GM18498 (cell line): Measurements from ENCODE around the gene CNTN5.

Experiments
- ATAC-seq: cut with Tn5 transposase; IDR thresholded peaks from one replicate; pipeline ENCODE4 v1.9.1; 2021; ENCODE audit warnings: mild to moderate bottlenecking, moderate library complexity; ENCODE audit not compliant: unreplicated experiment

CNTN5 gene

DNA sequence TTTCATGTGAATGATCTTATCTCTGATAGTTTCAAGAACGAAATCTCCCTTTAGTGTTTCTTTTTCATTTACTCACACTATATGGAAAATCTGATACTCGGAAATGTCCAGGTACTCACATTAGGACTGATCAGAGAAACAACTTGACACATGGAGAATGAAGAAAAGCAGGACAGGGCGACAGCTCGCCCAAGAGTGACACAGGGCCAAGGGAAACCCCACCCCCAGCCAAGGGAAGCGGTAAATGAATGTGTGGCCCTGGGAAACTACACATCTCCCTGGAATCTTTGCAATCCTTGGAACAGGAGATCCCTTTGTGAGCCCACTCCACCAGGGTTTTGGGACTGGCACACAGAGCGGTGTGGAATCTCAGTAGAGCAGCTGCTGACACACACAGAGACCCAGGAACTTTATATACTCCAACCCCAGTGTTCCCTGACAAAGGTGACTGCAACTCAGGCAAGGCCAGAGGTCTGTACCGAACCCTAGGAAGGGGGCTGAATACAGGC, 1362.7 kb downstream of the CNTN5 start:
- no peak for ATAC-seq

DNA sequence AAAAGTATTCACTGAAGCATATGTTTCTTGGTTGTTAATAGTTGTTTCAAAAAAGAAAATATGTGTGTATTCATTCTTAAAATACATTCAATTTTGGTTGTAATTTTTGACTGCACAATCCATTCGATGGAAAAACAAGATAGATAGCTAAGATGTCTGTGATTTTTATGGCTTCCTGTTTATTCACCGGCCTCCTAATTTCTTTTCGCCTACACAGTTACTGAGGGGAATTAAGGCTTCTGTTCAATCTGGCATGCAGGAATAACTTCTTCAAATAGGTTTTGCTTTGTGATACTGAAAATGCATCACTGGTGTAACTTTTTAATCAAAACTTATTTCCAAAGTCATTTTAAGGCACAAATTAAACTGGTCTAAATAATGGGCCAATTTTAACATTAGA, 1375.5 kb downstream of the CNTN5 start:
- no peak for ATAC-seq

DNA sequence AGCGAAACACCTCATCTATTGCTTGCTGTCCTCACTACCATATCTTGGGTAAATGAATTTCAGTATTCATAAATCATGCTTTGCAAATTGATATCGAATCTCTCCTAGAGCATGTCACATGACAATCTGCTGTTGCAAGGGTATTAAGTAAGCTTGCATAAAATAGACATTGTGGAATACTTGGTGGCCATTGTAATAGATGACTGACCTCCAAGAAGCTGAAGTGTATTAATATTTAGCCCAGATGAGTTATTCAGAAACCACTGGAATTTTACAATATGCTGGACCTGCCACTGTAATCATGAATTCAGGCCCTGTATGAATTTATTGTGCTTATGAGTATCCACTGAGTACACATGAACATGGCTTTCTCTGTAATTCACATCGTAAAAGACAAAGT, 1376.7 kb downstream of the CNTN5 start:
- ATAC-seq: no peak

DNA sequence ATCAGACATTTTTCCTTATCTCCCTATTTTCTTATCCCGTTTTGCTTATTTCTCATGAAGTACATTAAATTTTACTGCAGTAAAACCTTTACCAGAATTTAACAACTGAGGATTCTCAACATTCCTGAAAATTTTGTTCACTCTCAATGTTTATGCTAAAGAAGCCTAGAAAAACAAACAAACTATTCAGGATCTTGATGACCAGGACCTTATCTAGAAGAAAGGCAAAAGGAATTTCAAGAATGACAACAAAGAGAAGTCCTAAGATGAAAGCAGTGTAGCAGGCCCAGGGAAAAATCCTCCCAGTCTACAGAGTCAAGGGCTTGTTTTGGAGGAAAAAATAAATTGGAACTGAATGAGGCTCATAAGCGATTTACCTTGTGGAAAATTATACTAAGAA, 1383.1 kb downstream of the CNTN5 start:
- ATAC-seq: no peak

DNA sequence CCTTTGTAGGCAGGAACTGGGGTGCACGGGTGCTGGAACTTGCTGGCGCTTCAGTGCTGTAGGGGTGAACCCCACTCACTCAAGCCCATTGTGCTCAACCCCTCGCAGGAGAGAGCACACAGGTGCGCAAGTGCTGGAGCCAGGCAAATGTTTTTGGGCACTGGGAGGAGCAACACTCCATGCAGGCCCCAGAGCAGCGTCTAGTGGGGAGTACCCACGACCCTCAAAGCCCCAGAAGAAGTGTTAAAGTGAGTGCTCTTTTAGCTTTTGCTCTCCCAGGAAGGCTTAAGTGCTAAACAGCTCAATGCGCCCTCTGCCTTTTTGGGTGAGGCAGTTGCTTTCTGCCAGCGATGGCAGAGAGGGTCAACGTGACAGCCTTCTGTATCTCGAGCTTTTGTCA, 1384.2 kb downstream of the CNTN5 start:
- ATAC-seq: no peak
